Activated naive CD4-positive, alpha-beta T cell treated with anti-CD3 and anti-CD28 coated beads, Interleukin-2, amount 10 ng/mL, durations not matched to agents 7 days and 5 days (primary cell): ENCODE results near the gene CHST10.
"Not testable (repeated sequence)": the region's sequence is repeated elsewhere in the genome, so short reads cannot be mapped to it uniquely, and the experiment has no call there.

Source experiments
- CTCF ChIA-PET: fragments of 350-600 bp; sonication (Branson Sonifier 250); formaldehyde crosslinking; loops from one replicate; lab custom pipeline; 2021; ENCODE audit warnings: antibody characterized with exemption; lab: Charles Lee
- DNase-seq: peaks from one replicate; pipeline ENCODE4 v3.0.0-alpha.2; 2020
- H3K27ac Mint-ChIP-seq: one replicate; pipeline ENCODE4 v1.8.0; 2021; ENCODE audit warnings: mild to moderate bottlenecking, moderate library complexity, mixed read lengths
- H3K27me3 Mint-ChIP-seq: one replicate; pipeline ENCODE4 v1.8.0; 2021; ENCODE audit warnings: mild to moderate bottlenecking, mixed read lengths
- H3K36me3 Mint-ChIP-seq: one replicate; pipeline ENCODE4 v1.8.0; 2021; ENCODE audit warnings: mixed read lengths
- H3K4me1 Mint-ChIP-seq: one replicate; pipeline ENCODE4 v1.8.0; 2021; ENCODE audit warnings: mixed read lengths
- H3K4me3 Mint-ChIP-seq: one replicate; pipeline ENCODE4 v1.8.0; 2021; ENCODE audit warnings: mild to moderate bottlenecking, moderate library complexity, mixed read lengths
- H3K9me3 Mint-ChIP-seq: one replicate; pipeline ENCODE4 v1.8.0; 2021; ENCODE audit warnings: mixed read lengths

Gene CHST10, protein sequence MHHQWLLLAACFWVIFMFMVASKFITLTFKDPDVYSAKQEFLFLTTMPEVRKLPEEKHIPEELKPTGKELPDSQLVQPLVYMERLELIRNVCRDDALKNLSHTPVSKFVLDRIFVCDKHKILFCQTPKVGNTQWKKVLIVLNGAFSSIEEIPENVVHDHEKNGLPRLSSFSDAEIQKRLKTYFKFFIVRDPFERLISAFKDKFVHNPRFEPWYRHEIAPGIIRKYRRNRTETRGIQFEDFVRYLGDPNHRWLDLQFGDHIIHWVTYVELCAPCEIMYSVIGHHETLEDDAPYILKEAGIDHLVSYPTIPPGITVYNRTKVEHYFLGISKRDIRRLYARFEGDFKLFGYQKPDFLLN

DNA sequence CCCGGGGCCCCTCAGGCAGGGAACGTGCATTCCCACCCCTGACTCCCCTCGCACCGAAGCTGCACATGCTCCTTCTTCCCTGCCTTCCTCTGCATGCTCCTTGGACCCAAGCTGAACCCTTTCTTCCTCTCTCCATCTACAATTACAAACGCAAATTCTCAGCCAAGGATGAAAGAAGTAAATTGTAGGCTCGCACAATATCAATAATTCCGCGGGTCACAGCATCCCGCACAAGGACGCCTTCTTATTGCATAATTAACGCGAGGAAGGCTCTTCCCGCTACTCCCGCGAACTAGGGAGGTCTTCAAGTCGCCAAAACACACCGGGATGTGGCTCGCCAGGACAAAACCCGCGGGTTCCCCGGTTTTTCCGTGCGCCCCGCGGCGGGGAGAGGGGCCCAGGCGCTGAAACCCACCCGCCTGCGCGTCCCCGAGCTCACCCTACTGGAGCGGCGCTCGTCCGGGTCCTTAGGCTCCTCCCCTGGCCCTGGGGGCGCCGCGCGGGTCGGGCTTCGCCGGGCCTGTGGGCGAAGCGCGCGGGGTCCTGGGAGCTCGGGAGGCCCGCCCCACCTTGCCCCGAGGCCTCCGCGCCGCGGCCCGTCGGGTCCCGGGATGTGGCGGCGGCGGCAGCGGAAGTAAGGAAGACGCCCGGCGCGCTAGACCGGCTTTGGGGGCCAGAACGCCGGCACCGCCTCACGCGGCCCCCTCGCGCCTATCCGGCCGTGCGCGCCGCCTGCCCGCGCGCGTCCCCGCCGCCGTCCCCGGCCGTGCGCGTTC lies at the start of gene CHST10:
Gene CHST10, minus strand, starts transcription at position 734 of the 776 bp plus-strand sequence. CDS start 10,993 bp downstream, outside the sequence.
- no peaks in the 10 kb centered on the region for H3K9me3 Mint-ChIP-seq

DNA sequence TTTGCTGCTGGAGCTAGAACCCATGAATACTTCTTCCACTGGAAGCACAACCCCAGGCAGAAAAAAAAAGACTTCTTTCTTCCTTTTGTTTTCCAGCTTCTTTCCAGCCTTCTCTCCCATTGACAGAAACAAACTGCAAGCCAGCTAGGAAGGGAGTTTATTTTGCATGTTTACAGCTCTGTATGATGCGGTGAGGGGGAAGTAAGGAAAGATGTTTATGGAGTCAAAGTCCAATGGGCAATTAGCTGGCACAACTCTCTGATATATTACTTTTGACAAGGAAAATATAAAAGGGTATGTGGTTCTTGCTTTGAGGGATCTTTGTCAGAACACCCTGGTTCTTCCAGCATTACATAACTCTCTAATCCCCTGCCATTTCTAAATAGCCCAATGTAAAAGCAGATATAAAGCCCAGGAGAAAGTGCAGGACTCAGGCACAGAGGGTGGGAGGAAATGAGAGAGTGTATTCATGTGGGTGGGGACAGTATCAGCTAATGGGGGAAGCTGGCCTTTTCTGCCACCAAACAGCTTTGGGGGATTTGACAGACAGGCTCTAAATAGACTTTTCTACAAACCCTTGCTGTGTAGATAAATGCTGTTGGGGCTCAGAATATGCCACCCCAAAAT lies 43.5 kb upstream of the CHST10 start:
- Mint-ChIP-seq H3K27me3 (peaks cover 8% of the 10 kb centered on the region), H3K4me1 (no peaks in the 10 kb centered on the region), H3K4me3 (no peak overlapping the region), H3K36me3 (no peaks in the 10 kb centered on the region), H3K9me3 (peaks cover 15% of the 10 kb centered on the region), H3K27ac (no peak overlapping the region)
- DNase-seq = no peak
- CTCF ChIA-PET = no interaction called here

More for the DNA sequence above, at the start of gene CHST10:
- Mint-ChIP-seq H3K4me1 (peaks cover 18% of the 10 kb centered on the region), H3K27ac (no peak within 1 kb of the TSS), H3K27me3 (peaks cover 12% of the 10 kb centered on the region), H3K4me3 (peak within 1 kb of the TSS; percentile 75), H3K36me3 (no peaks in the 10 kb centered on the region)
- DNase-seq = peak; percentile 62
- CTCF ChIA-PET = interaction anchor here (1.6 to 1.7 kb wide), 2 partner anchors 36 to 155 kb away, joined by 5 to 6 read pairs; no protein-coding TSS in a partner anchor

DNA sequence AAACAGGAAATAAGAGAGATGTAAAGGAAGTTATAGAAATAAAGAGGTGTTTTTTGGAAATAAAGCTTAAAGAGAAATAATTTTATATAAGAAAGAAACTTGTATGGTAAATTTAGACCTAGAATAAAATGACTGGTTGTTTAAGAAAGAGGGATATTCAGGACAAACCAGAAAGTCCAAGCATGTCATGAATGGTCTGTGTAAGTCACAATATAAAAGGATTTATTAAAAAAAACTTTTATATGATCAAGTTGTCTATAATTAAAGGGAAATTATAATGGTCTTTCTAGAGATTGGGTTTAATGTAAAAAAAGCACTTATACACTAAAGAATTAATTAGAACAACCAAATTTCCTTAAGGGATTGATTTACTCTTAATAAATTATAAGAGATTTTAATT lies 38.9 kb upstream of the CHST10 start:
- H3K27me3 Mint-ChIP-seq, H3K4me3 Mint-ChIP-seq, CTCF ChIA-PET, DNase-seq, H3K36me3 Mint-ChIP-seq, H3K27ac Mint-ChIP-seq, H3K4me1 Mint-ChIP-seq: not testable (repeated sequence)
- peaks cover 19% of the 10 kb centered on the region for H3K9me3 Mint-ChIP-seq

DNA sequence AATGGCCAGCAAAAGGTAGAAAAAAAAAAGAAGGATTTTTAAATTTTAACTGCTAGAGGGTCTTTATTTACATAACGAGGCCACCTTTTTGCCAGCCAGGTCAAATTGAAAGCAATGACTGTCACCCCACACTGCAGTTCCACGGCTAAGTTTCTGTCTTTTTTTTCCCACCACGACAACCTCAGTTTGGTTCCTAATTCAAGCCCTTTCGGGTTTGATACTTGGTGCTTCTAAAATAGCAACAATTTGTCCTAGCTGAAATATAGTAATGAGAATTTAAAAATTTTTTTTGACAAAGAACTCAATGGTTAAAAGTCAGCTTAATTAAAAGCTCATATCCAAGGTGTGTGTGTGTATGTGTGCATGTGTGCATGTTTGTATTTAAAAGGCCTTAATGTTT lies 36.4 kb upstream of the CHST10 start:
- no peaks in the 10 kb centered on the region for H3K4me1 Mint-ChIP-seq
- no peak overlapping the region for H3K4me3 Mint-ChIP-seq
- peaks cover 16% of the 10 kb centered on the region for H3K9me3 Mint-ChIP-seq
- CTCF ChIA-PET = interaction anchor here (0.6 kb wide), 1 partner anchor 10 kb away, joined by 3 read pairs; no protein-coding TSS in a partner anchor
- H3K27me3 Mint-ChIP-seq = peaks cover 3% of the 10 kb centered on the region
- no peaks in the 10 kb centered on the region for H3K36me3 Mint-ChIP-seq
- no peak overlapping the region for H3K27ac Mint-ChIP-seq
- no peak for DNase-seq

DNA sequence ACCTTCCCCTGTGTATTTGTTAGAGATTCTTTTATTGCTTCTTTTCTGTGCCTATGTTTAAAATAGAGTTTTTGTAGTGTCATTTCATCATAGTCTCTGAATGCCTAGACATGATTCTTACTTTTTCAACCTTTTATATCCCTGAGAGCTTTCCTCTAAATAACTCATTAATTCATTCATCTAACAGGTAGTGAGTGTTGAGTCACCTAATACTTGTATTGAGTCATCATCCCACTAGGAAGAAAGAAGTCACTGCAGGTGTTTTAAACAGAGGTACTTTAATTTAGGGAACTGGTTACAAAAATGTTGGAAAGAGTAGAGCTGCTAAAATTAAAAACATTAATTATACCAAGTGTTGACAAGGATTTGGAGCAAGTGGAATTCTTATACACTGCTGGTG lies 34.3 kb upstream of the CHST10 start:
- Mint-ChIP-seq H3K4me3 (no peak overlapping the region), H3K27ac (no peak overlapping the region), H3K4me1 (no peaks in the 10 kb centered on the region), H3K36me3 (no peaks in the 10 kb centered on the region), H3K9me3 (peaks cover 7% of the 10 kb centered on the region), H3K27me3 (peaks cover 3% of the 10 kb centered on the region)
- CTCF ChIA-PET = no interaction called here
- no peak for DNase-seq

DNA sequence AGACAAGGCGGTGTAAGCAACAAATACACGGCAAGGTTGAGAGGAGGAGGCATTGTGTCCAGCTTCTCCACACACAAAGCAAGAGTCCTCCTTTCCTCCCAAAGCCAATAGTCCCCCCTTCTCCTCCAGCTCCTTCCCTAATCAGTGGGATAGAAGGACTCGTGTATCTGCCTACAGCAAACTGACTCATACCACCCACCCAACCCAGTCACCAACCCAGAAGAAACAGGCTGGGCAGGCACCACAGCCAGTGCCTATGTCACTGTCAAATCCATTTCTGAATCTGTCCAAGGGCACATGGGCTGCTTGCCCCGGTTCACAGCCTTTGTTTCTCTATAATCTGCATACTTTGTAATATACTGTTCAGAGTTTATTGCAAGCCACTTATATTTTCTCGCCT lies 33.6 kb upstream of the CHST10 start:
- H3K27me3 Mint-ChIP-seq = peaks cover 3% of the 10 kb centered on the region
- no peaks in the 10 kb centered on the region for H3K36me3 Mint-ChIP-seq
- CTCF ChIA-PET = no interaction called here
- H3K27ac Mint-ChIP-seq = no peak overlapping the region
- H3K4me1 Mint-ChIP-seq = no peaks in the 10 kb centered on the region
- peaks cover 4% of the 10 kb centered on the region for H3K9me3 Mint-ChIP-seq
- H3K4me3 Mint-ChIP-seq = no peak overlapping the region
- DNase-seq = no peak

DNA sequence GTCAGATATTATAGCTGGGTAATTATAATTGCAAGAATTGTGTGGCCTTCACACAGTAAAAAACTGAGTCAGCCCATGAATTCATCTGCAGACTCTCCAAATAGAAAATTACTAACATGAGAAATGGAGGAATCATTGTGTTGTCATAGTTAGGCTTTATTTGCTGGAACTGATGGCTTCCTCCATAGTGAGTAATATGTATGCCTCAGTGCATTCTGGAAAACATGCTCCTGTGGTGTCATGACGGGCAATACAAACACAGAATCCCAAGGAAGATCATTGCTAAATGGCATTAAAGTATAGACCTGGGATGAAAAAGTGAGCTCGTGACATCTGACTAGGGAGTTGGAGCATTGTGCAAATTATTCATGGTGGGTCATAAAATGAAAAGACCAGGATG lies 29.2 kb upstream of the CHST10 start:
- Mint-ChIP-seq H3K4me1 (no peaks in the 10 kb centered on the region), H3K27ac (no peak overlapping the region), H3K9me3 (no peaks in the 10 kb centered on the region), H3K4me3 (no peak overlapping the region), H3K27me3 (peaks cover 4% of the 10 kb centered on the region), H3K36me3 (no peaks in the 10 kb centered on the region)
- no peak for DNase-seq
- CTCF ChIA-PET = no interaction called here

DNA sequence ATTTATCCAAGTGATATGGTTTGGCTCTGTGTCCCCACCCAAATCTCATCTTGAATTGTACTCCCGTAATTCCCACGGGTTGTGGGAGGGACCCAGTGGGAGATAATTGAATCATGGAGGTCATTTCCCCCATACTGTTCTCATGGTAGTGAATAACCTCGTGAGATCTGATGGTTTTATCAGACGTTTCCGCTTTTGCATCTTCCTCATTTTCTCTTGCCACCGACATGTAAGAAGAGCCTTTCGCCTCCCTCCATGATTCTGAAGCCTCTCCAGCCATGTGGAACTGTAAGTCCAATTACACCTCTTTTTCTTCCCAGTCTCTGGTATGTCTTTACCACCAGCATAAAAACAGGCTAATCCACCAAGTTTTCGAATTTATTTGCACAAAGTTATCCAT lies 20.3 kb upstream of the CHST10 start:
- no peak overlapping the region for H3K27ac Mint-ChIP-seq
- peaks cover 11% of the 10 kb centered on the region for H3K27me3 Mint-ChIP-seq
- H3K36me3 Mint-ChIP-seq = no peaks in the 10 kb centered on the region
- no peak for DNase-seq
- no peaks in the 10 kb centered on the region for H3K9me3 Mint-ChIP-seq
- H3K4me3 Mint-ChIP-seq = no peak overlapping the region
- CTCF ChIA-PET = no interaction called here
- H3K4me1 Mint-ChIP-seq = no peaks in the 10 kb centered on the region

DNA sequence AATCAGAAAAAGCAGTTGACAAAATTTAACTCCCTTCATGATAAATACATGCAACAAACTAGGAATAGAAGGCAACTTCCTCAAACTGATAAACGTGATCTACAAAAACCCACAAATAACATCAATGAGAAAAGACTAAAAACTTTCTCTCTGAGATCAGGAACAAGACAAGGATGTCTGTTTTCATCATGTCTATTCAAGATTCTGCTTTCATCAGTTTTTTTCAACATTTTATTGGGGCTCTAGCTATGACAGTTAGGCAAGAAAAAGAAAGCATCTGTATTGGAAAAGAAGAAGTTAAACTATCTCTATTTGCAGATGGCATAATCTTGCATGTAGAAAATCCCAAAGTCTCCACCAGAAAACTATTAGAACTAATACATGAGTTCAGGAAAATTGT lies 12.3 kb upstream of the CHST10 start:
- H3K36me3 Mint-ChIP-seq = no peaks in the 10 kb centered on the region
- no peaks in the 10 kb centered on the region for H3K9me3 Mint-ChIP-seq
- DNase-seq = no peak
- CTCF ChIA-PET = no interaction called here
- H3K27ac Mint-ChIP-seq = no peak overlapping the region
- no peak overlapping the region for H3K4me3 Mint-ChIP-seq
- peaks cover 4% of the 10 kb centered on the region for H3K4me1 Mint-ChIP-seq
- H3K27me3 Mint-ChIP-seq = peaks cover 22% of the 10 kb centered on the region

DNA sequence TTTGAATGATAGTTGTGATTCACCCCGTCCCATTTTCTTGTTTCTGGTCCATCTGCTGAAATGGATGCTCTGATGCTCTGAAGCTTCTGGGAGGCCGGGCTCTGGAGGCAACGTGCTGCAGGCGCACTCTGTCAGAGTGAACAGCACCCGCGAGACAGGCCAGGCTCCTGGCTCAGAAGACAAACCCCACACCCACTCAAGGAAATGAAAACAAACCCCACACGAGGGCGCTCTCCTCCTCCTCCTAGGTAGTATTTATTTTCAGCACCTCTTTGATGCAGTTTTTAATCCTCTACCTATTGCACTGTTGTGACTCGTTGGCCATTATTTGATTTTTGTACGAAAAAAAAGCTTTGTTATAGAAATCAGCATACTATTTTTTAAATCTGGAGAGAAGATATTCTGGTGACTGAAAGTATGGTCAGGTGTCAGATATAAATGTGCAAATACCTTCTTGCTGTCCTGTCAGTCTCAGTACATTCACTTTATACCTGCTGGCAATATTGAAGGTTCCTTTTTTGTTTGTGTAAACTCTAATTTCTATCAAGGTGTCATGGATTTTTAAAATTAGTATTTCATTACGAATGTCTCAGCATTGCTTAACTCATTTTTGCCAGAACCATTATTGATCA lies 10.3 kb upstream of the CHST10 start:
- peak; percentile 85 for DNase-seq
- Mint-ChIP-seq H3K4me3 (no peak overlapping the region), H3K27ac (no peak overlapping the region), H3K4me1 (peaks cover 4% of the 10 kb centered on the region), H3K27me3 (peaks cover 26% of the 10 kb centered on the region), H3K36me3 (no peaks in the 10 kb centered on the region), H3K9me3 (no peaks in the 10 kb centered on the region)
- CTCF ChIA-PET = no interaction called here

DNA sequence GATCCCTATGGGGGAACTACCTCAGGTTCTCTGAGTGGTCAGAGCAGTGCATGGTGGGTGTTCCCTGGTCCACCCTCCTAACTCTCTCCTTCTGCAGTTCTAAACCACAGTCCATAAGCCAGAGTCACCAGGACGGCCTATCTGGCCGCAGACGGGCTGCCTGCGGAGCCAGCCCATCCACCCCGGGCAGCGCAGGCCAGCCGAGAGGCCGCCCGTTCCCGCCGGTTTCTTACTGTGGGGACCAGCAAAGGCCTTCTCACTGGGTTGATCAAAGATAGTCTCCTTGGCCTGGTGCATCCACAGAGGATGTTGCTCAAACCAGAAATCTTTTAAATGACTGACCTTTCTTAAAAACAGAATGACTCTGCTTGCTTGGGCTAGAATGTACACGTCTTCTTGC lies 9.6 kb upstream of the CHST10 start:
- H3K27me3 Mint-ChIP-seq = peaks cover 30% of the 10 kb centered on the region
- no peaks in the 10 kb centered on the region for H3K36me3 Mint-ChIP-seq
- H3K9me3 Mint-ChIP-seq = no peaks in the 10 kb centered on the region
- DNase-seq = no peak
- CTCF ChIA-PET = no interaction called here
- no peak overlapping the region for H3K27ac Mint-ChIP-seq
- peaks cover 4% of the 10 kb centered on the region for H3K4me1 Mint-ChIP-seq
- H3K4me3 Mint-ChIP-seq = no peak overlapping the region

DNA sequence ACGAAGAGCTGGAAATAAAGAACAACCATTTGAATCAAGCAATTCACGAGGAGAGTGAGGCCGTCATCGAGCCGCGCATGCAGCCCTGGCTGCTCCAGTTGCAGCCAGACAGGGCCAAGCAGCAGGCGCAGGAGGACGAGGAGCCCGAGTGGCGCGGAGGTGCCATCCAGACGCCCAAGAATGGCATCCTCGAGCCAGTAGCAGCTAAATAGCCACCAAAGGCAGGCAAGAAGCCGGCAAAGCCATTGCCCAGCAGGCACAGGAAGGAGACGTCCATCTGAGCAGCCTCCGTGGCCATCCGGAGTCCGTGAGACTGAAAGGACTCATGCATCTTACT lies 8.9 kb upstream of the CHST10 start:
- Mint-ChIP-seq H3K27ac (no peak overlapping the region), H3K36me3 (no peaks in the 10 kb centered on the region), H3K27me3 (peaks cover 30% of the 10 kb centered on the region), H3K4me3 (no peak overlapping the region), H3K9me3 (no peaks in the 10 kb centered on the region), H3K4me1 (peaks cover 4% of the 10 kb centered on the region)
- CTCF ChIA-PET = no interaction called here
- DNase-seq = no peak

DNA sequence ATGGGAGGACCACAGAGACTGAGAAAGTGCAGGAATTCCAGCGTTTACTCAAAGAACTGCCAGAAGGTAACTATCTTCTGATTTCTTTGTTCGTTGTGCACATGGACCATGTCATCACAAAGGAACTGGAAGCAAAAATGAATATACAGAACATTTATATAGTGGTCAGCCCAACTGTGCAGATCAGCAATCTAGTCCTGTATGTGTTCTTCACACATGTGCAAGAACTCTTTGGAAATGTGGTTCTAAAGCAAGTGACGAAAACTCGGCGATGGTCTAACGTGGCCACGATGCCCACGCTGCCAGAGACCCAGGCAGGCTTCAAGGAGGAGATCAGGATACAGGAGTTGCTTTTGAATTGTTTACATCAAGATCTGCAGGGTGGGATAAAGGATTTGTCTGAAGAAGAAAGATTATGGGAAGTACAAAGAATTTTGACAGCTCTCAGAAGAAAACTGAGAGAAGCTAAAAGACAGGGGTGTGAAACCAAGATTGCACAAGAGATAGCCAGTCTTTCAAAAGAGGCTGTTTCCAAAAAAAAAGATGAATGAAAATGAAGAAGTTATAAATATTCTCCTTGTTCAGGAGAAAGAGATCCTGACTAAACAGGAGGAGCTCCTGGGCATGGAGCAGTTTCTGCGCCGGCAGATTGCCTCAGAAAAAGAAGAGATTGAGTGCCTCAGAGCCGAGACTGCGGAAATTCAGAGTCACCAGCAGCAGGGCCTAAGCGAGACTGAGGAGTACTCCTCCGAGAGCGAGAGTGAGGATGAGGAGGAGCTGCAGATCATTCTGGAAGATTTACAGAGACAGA lies 8.3 kb upstream of the CHST10 start:
- CTCF ChIA-PET = no interaction called here
- DNase-seq = no peak
- no peaks in the 10 kb centered on the region for H3K36me3 Mint-ChIP-seq

More for the DNA sequence above, 8.3 kb upstream of the CHST10 start:
- H3K4me1 Mint-ChIP-seq = peaks cover 4% of the 10 kb centered on the region
- no peak overlapping the region for H3K4me3 Mint-ChIP-seq
- peaks cover 29% of the 10 kb centered on the region for H3K27me3 Mint-ChIP-seq
- H3K9me3 Mint-ChIP-seq = no peaks in the 10 kb centered on the region
- no peak overlapping the region for H3K27ac Mint-ChIP-seq
